ENCODE measurements around the gene RASSF5.

DNA sequence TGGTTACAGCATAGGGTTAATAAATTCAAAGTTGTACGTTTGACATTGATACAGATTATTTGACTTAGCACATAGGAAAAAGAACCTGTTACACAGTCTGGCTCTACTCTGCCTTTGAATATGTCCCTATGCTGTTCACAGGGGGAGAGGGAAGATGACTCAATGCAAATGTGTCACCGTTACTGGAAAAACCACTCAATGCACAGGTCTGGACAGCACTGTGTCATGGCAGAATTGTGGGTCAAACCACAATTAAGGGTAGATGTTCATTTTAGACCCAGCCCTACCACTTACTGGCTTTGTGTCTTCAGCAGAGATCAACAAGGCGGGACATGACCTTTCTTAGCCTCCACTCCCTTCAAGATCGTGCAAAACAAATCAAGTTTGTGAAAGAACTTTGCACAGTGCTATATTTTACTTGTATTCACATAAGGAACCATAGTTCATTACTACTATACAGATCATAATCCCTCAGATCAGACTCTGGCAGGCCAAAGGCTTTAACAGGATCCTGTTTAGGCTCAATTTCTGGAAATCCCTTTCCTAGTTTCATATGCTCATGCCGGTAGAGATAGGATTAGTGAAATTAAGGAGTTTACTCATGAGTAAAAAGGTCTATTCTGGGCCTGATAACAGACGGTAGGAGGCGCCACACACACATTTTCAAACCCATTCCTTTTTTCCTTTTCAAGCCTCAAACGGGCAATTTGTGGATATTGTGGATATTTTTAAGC is 82.9 kb downstream of the RASSF5 start:
- TF ChIP-seq, protein P1, sequence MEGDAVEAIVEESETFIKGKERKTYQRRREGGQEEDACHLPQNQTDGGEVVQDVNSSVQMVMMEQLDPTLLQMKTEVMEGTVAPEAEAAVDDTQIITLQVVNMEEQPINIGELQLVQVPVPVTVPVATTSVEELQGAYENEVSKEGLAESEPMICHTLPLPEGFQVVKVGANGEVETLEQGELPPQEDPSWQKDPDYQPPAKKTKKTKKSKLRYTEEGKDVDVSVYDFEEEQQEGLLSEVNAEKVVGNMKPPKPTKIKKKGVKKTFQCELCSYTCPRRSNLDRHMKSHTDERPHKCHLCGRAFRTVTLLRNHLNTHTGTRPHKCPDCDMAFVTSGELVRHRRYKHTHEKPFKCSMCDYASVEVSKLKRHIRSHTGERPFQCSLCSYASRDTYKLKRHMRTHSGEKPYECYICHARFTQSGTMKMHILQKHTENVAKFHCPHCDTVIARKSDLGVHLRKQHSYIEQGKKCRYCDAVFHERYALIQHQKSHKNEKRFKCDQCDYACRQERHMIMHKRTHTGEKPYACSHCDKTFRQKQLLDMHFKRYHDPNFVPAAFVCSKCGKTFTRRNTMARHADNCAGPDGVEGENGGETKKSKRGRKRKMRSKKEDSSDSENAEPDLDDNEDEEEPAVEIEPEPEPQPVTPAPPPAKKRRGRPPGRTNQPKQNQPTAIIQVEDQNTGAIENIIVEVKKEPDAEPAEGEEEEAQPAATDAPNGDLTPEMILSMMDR (IDR thresholded peaks at IDR 0.05), result no peak
- no peak for TF ChIP-seq POLR2A (IDR thresholded peaks at IDR 0.05)
